HUES48 (cell line): Measurements from ENCODE around the gene RRAGA.
"Not testable (repeated sequence)": the region's sequence is repeated elsewhere in the genome, so short reads cannot be mapped to it uniquely, and the experiment has no call there.

ENCODE experiments used
- H3K27ac ChIP-seq: one replicate; pipeline ENCODE4 v1.7.0; 2013; ENCODE audit warnings: low read depth, low read length, inconsistent platforms
- H3K27me3 ChIP-seq: 2 replicates; pipeline ENCODE4 v1.6.1; 2013; ENCODE audit warnings: mild to moderate bottlenecking, low read length; ENCODE audit not compliant: control insufficient read depth, insufficient read depth
- H3K36me3 ChIP-seq: 2 replicates; pipeline ENCODE4 v1.6.1; 2013; ENCODE audit warnings: low read length; ENCODE audit not compliant: control insufficient read depth, insufficient read depth
- H3K4me1 ChIP-seq: 2 replicates; pipeline ENCODE4 v1.6.1; 2013; ENCODE audit warnings: mild to moderate bottlenecking, low read length; ENCODE audit not compliant: control insufficient read depth, insufficient read depth
- H3K4me3 ChIP-seq: 2 replicates; pipeline ENCODE4 v1.5.1; 2013; ENCODE audit warnings: mild to moderate bottlenecking, low read depth, low read length
- H3K9ac ChIP-seq: 2 replicates; pipeline ENCODE4 v1.6.1; 2013; ENCODE audit warnings: mild to moderate bottlenecking, low read depth, low read length, moderate library complexity
- H3K9me3 ChIP-seq: 2 replicates; pipeline ENCODE4 v1.6.1; 2013; ENCODE audit warnings: low read length; ENCODE audit not compliant: control insufficient read depth, insufficient read depth

Gene RRAGA

GRCh38 chr9:19087106-19088000 is 38.1 kb downstream of the RRAGA start:
- Histone ChIP-seq H3K36me3 (peaks cover 97% of the 10 kb centered on the region), H3K9ac (no peak overlapping the region), H3K4me1 (no peaks in the 10 kb centered on the region), H3K9me3 (no peaks in the 10 kb centered on the region), H3K4me3 (no peak overlapping the region), H3K27me3 (no peaks in the 10 kb centered on the region), H3K27ac (no peak overlapping the region)

GRCh38 chr9:19097431-19097830 is 48.2 kb downstream of the RRAGA start:
- peaks cover 68% of the 10 kb centered on the region for H3K36me3 ChIP-seq

More at GRCh38 chr9:19097431-19097830, 48.2 kb downstream of the RRAGA start:
- not testable (repeated sequence) for H3K27me3 ChIP-seq, H3K9me3 ChIP-seq, H3K9ac ChIP-seq, H3K4me1 ChIP-seq, H3K27ac ChIP-seq, H3K4me3 ChIP-seq
